NCI-H82 treated with DMSO at 0.1 percent for 48 hours (cell line): ENCODE data around the gene TPT1.
"Not testable (repeated sequence)": the region's sequence is repeated elsewhere in the genome, so short reads cannot be mapped to it uniquely, and the experiment has no call there.

Source experiments
- DNase-seq: peaks from one replicate; lab custom pipeline; 2025; ENCODE audit not compliant: unreplicated experiment; lab: John Stamatoyannopoulos, UW

TPT1 gene

GRCh38 chr13:45368005-45368404 lies 27.0 kb upstream of the TPT1 start:
- DNase-seq, result no peak

GRCh38 chr13:45367358-45367757 lies 26.4 kb upstream of the TPT1 start:
- DNase-seq, result no peak

GRCh38 chr13:45365558-45365885 lies 24.5 kb upstream of the TPT1 start:
- DNase-seq, result no peak

DNA sequence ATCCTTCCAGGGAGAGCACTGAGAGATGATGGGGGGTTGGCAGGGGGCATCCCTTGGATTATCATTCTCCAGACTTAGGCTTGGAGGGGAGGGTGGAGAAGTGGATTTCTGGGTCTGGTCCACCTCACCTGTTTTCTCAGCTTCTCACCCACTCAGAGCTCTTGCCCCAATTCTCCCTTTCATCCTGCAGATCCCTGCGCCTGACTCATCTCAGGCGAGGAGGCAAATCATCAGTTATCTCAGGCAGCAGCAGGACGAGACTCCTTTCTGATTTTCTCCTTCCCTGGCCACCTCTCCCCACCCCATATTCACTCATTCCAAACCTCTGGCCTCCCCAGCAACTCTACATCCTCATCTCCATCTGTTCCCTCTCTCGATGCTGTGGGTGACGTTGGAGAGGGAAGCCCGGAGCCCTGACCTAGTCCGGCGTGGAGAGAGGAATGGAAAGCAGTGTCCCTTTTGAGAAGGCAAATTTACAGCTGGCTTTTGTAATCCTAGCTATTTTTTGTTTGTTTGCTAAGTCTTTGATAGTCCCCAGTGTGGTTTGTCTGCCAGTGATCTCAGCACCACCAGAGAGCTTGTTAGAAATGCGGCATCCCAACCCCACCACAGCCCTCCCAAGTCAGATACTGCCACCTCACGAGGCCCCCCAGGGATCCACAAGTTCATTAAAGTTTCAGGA lies 24.0 kb upstream of the TPT1 start:
- no peak for DNase-seq

- no peak for DNase-seq
Observed at GRCh38 chr13:45362939-45363338, 22.0 kb upstream of the TPT1 start.

GRCh38 chr13:45361596-45362206 lies 20.7 kb upstream of the TPT1 start:
- DNase-seq, result no peak

- DNase-seq, result no peak
Observed at GRCh38 chr13:45356966-45357672, 16.1 kb upstream of the TPT1 start.

DNA sequence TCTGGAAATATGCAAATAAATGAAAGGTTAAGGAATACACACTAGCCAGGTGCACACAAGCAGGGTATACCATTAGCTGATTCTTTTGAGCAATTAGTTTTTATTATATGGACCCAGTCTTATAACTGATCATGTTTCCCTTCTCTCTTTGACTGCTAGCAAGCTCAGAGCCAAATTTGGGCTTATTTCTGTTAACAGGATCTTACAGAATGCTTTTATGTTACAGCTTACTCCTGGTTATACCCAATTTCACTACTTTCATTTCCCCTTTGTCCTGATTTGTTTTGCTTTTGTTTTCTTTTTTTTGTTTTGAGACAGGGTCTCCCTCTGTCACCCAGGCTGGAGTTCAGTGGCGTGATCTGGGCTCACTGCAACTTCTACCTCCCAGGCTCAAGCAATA lies 12.9 kb upstream of the TPT1 start:
- DNase-seq, result no peak

GRCh38 chr13:45352031-45352430 lies 11.0 kb upstream of the TPT1 start:
- no peak for DNase-seq

GRCh38 chr13:45350152-45350551 lies 9.2 kb upstream of the TPT1 start:
- DNase-seq, result no peak

DNA sequence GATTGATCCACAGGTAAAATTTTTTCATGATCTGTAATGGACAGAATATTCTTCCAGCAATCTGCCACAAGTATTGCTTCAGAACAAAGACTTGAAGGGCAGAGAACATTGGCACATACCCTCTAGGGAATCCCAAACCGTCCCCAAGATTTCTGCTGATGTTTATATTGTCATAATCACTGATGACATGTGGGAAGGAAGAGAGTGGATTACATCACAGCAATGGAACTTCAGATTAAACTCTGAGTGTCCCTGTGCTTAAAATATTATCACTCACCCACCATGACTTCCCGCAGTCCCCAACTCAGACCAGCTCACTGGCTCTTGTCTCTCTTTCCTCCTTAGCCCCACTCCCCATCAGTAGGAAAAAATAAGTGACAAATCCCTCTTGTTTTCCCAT lies 8.5 kb upstream of the TPT1 start:
- no peak for DNase-seq

DNA sequence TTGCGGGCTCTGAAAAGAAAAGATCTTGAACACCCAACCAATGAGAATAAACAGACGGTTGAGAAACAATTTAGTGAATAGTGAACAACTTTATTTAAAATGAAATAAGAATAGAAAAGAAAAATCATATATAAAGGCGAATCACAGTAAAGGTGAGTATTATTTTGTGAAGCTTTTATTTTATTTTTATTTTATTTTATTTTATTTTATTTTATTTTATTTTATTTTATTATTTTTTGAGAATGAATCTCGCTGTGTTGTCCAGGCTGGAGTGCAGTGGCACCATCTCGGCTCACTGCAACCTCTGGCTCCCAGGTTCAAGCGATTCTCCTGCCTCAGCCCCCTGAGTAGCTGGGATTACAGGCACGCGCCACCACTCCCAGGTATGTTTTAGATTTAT lies 3.1 kb upstream of the TPT1 start:
- not testable (repeated sequence) for DNase-seq

- DNase-seq, result not testable (repeated sequence)
Observed at GRCh38 chr13:45343102-45343501, 2.1 kb upstream of the TPT1 start.

DNA sequence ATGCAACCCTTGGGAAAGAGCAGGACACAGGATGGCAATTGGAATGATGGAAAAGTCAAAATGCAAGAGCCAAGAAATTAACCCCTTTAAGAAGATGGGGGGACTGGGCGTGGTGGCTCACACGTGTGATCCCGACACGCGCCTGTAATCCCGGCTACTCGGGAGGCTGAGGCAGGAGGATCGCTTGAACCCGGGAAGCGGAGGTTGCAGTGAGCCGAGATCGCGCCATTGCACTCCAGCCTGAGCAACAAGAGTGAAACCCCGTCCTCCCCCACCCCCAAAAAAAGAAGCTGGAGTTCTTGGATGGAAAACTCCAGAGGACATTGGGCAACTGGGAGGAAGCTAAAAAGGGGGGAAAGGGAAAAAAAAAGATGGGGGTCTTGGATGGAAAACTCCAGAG lies 1.7 kb upstream of the TPT1 start:
- DNase-seq, result not testable (repeated sequence)

DNA sequence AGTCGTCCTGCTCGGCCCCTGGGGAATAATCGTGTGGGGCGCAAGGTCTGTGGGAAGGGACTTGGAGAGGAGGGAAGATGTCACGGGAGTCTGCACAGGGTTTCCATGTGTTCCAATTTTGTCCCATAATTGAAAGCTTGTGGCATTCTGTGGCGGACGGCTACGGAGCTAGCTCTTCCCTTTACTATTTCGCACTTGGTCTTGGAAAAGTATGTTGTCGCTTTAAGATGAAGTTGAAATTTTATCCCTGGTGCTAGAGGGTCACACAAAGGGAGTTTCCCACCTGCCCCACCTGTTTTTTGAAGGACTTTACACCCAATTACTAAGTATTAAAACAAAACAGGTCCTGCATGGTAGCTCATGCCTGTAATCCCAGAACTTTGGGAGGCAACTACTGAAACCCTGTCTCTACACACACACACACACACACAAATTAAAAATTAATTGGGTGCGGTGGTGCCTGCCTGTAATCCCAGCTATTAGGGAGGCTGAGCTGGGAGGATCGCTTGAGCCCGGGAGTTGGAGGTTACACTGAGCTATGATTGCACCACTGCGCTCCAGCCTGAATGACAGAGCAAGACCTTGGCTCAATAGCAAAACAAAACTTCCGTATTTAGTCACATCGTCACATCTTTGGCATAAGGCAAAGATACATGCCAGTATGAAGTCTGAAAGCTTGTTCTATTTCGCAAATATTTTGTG lies 967 bp upstream of the TPT1 start:
- no peak for DNase-seq

- peak; percentile 55 for DNase-seq
Observed at GRCh38 chr13:45340422-45341033, 455 bp downstream of the TPT1 start.

DNA sequence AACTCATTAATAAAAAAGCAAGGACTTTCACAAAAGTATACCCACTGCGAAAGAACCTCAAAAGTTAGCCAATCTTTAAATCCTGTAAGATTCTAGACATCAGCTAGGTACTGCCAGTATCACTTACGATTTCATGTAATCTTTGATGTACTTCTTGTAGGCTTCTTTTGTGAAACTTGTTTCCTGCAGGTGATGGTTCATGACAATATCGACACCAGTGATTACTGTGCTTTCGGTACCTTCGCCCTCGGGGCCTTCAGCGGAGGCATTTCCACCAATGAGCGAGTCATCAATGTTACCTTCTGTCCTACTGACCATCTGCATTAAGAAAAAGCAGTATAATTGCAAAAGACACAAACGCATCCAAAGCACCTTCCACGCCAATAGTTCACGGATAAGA lies 1.1 kb downstream of the TPT1 start:
- DNase-seq, result no peak

GRCh38 chr13:45339399-45339798 lies 1.6 kb downstream of the TPT1 start:
- DNase-seq, result no peak

DNA sequence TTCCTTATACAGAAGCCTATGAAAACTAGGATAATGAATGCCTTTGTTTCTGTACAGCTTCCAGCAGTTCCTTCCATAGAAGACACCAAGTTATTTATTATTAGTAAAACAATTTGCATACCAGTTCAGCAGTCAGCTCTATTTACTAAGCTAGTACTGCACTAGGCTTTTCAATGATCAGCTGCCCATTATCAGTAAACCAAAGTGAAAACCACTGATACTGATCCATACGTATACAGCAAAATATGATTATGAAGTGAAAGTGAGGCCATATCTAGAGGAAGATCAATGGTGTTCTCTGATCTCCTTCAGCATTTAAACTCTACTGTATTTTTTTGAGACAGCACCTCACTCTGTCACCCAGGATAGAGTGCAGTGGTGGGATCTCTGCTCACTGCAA lies 3.2 kb downstream of the TPT1 start:
- no peak for DNase-seq

- no peak for DNase-seq
Observed at GRCh38 chr13:45337395-45337794, 3.6 kb downstream of the TPT1 start.

- no peak for DNase-seq
Observed at GRCh38 chr13:45336025-45336800, 4.8 kb downstream of the TPT1 start.
